ENCODE results near the gene GNAO1.

- no peak for TF ChIP-seq REST (IDR thresholded peaks at IDR 0.05; ENCODE audit: low read depth, low read length)
- TF ChIP-seq CTCF (IDR thresholded peaks at IDR 0.05) = no peak
- no peak for TF ChIP-seq MAX (IDR thresholded peaks at IDR 0.05; ENCODE audit: low read depth)
- no peak for TF ChIP-seq NFIC (IDR thresholded peaks at IDR 0.05; ENCODE audit: borderline replicate concordance)
- no peak for TF ChIP-seq GATA2 (CRISPR knock-in tag; IDR thresholded peaks at IDR 0.05)
- no peak for TF ChIP-seq USF2 (IDR thresholded peaks at IDR 0.05; ENCODE audit: borderline replicate concordance, low read depth, low read length)
- no peak for TF ChIP-seq EP300 (IDR thresholded peaks at IDR 0.05; ENCODE audit: borderline replicate concordance in 1 of 2, low read depth in 1 of 2, low read length in 1 of 2)
Measured at GRCh38 chr16:56370875-56371659, 179.8 kb downstream of the GNAO1 start.
